Sigmoid colon (tissue), 4 donors: ENCODE results near the gene CBL.

ENCODE experiments used
- CTCF ChIP-seq, 4 experiments: fragments of 450-650 bp in 3 of 4; fragments of 200-600 bp in 1 of 4; IDR thresholded peaks; one replicate each; pipeline ENCODE4 v1.5.1; 2016 to 2019; ENCODE audit warnings: antibody characterized with exemption in 4 of 4, mild to moderate bottlenecking in 3 of 4, moderate library complexity in 2 of 4
- POLR2A ChIP-seq, 2 donors: fragments of 450-650 bp; IDR thresholded peaks; one replicate each; pipeline ENCODE4 v1.6.1; 2016; ENCODE audit warnings: antibody characterized with exemption in 2 of 2, mild to moderate bottlenecking in 2 of 2, moderate library complexity in 2 of 2
- POLR2AphosphoS5 ChIP-seq, 4 donors: sonication (generic); formaldehyde crosslinking; IDR thresholded peaks; one replicate each; pipeline ENCODE4 v1.6.1; 2017; ENCODE audit warnings: antibody characterized with exemption in 4 of 4

GRCh38 chr11:119357074-119357473, 150.9 kb downstream of the CBL start:
- no peak for TF ChIP-seq CTCF (IDR thresholded peaks at IDR 0.05)
- TF ChIP-seq POLR2A (IDR thresholded peaks at IDR 0.05) = no peak
- no peak for TF ChIP-seq POLR2AphosphoS5 (IDR thresholded peaks at IDR 0.05)
